Smooth muscle cell (in vitro differentiated cells): ENCODE measurements around the gene C1QL2. TPM values are rescaled to one million over a fixed set of nuclear protein-coding genes. Genes with fewer than 3 reads are reported as not detected.

ENCODE experiments used
- DNase-seq: peaks from one replicate; lab custom pipeline; 2025; ENCODE audit not compliant: unreplicated experiment; lab: John Stamatoyannopoulos, UW
- H2AFZ ChIP-seq: fragments of 200-600 bp; sonication (generic); 2 replicates; pipeline ENCODE4 v1.6.0; 2016; ENCODE audit warnings: antibody characterized with exemption, low read depth, mild to moderate bottlenecking
- H3F3A ChIP-seq: fragments of 200-600 bp; sonication (generic); 2 replicates; pipeline ENCODE4 v1.6.0; 2017; ENCODE audit warnings: antibody characterized with exemption, low read depth
- H3K27ac ChIP-seq: fragments of 200-600 bp; sonication (generic); 2 replicates; pipeline ENCODE4 v1.5.1; 2016; ENCODE audit warnings: low read depth, mild to moderate bottlenecking
- H3K27me3 ChIP-seq: fragments of 200-600 bp; sonication (generic); 2 replicates; pipeline ENCODE4 v1.6.1; 2016; ENCODE audit warnings: low read depth, mild to moderate bottlenecking
- H3K36me3 ChIP-seq: fragments of 200-600 bp; sonication (generic); 2 replicates; pipeline ENCODE4 v1.5.1; 2016; ENCODE audit warnings: low read depth
- H3K4me1 ChIP-seq: fragments of 200-600 bp; sonication (generic); 2 replicates; pipeline ENCODE4 v1.5.1; 2016; ENCODE audit warnings: low read depth
- H3K4me2 ChIP-seq: fragments of 200-600 bp; sonication (generic); 2 replicates; pipeline ENCODE4 v1.6.0; 2016; ENCODE audit warnings: mild to moderate bottlenecking
- H3K4me3 ChIP-seq: fragments of 200-600 bp; sonication (generic); 2 replicates; pipeline ENCODE4 v1.5.1; 2016; ENCODE audit warnings: mild to moderate bottlenecking
- H3K79me2 ChIP-seq: fragments of 200-600 bp; sonication (generic); 2 replicates; pipeline ENCODE4 v1.6.0; 2016; ENCODE audit warnings: low read depth, mild to moderate bottlenecking
- H3K9ac ChIP-seq: fragments of 200-600 bp; sonication (generic); 2 replicates; pipeline ENCODE4 v1.6.0; 2016; ENCODE audit warnings: low read depth
- H3K9me3 ChIP-seq: fragments of 200-600 bp; sonication (generic); replicated peaks from 2 replicates; pipeline ENCODE4 v1.5.1; 2016; ENCODE audit warnings: low read depth
- H4K20me1 ChIP-seq: fragments of 200-600 bp; sonication (generic); 2 replicates; pipeline ENCODE4 v1.6.0; 2016; ENCODE audit warnings: low read depth
- WGBS: methylation state at CpG from one replicate; pipeline ENCODE4 v1.1.7; 2016; ENCODE audit warnings: low lambda C conversion rate; 5-methylcytosine and 5-hydroxymethylcytosine counted together
- polyA plus RNA-seq: library from polyadenylated mRNA; unstranded; fragments of >200 nt; fragmentation: Nextera tagmentation; extraction: Ambion mirVana; gene quantifications from 2 replicates; pipeline ENCODE4 v1.2.1, GENCODE V29; 2016
- total RNA-seq: library from RNA; depleted of rRNA; stranded (reverse); fragments of >200 nt; gene quantifications from 2 replicates; pipeline ENCODE4 v1.2.3, GENCODE V29; 2014
- TF ChIP-seq, protein P1 (sequence below): fragments of 200-600 bp; sonication (generic); IDR thresholded peaks from 2 replicates; pipeline ENCODE4 v1.5.1; 2017; ENCODE audit warnings: borderline replicate concordance, mild to moderate bottlenecking, antibody characterized with exemption; ENCODE audit not compliant: insufficient read depth, poor library complexity, severe bottlenecking

The C1QL2 gene
- total and polyA plus RNA-seq, 2 experiments from 2014 or later = not detected

- 65% methylated on average over 11 of the region's 11 CpGs for WGBS
- H3K9me3 ChIP-seq = no peaks in the 10 kb centered on the region
- no peaks in the 10 kb centered on the region for H3F3A ChIP-seq
- H3K4me3 ChIP-seq = no peak overlapping the region
- H3K36me3 ChIP-seq = no peaks in the 10 kb centered on the region
- peaks cover 64% of the 10 kb centered on the region for H3K27me3 ChIP-seq
- TF ChIP-seq, protein P1, sequence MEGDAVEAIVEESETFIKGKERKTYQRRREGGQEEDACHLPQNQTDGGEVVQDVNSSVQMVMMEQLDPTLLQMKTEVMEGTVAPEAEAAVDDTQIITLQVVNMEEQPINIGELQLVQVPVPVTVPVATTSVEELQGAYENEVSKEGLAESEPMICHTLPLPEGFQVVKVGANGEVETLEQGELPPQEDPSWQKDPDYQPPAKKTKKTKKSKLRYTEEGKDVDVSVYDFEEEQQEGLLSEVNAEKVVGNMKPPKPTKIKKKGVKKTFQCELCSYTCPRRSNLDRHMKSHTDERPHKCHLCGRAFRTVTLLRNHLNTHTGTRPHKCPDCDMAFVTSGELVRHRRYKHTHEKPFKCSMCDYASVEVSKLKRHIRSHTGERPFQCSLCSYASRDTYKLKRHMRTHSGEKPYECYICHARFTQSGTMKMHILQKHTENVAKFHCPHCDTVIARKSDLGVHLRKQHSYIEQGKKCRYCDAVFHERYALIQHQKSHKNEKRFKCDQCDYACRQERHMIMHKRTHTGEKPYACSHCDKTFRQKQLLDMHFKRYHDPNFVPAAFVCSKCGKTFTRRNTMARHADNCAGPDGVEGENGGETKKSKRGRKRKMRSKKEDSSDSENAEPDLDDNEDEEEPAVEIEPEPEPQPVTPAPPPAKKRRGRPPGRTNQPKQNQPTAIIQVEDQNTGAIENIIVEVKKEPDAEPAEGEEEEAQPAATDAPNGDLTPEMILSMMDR = no peak
- H3K4me1 ChIP-seq = peaks cover 6% of the 10 kb centered on the region
- H2AFZ ChIP-seq = no peak overlapping the region
- H3K27ac ChIP-seq = no peak overlapping the region
- no peak overlapping the region for H3K4me2 ChIP-seq
- no peak for DNase-seq
- no peaks in the 10 kb centered on the region for H4K20me1 ChIP-seq
- H3K9ac ChIP-seq = no peak overlapping the region
- no peaks in the 10 kb centered on the region for H3K79me2 ChIP-seq
These were observed 10.5 kb downstream of the C1QL2 start for GRCh38 chr2:119147776-119148715.

GRCh38 chr2:119144806-119145205 is 13.7 kb downstream of the C1QL2 start:
- Histone ChIP-seq H4K20me1 (no peaks in the 10 kb centered on the region), H3K36me3 (no peaks in the 10 kb centered on the region), H3K4me2 (no peak overlapping the region), H3K9ac (no peak overlapping the region), H3K4me3 (no peak overlapping the region), H3K27ac (no peak overlapping the region), H3F3A (no peaks in the 10 kb centered on the region), H3K27me3 (peaks cover 48% of the 10 kb centered on the region), H2AFZ (no peak overlapping the region), H3K79me2 (no peaks in the 10 kb centered on the region), H3K4me1 (peaks cover 6% of the 10 kb centered on the region), H3K9me3 (no peaks in the 10 kb centered on the region)
- TF ChIP-seq, protein P1 = no peak
- DNase-seq = no peak
- WGBS = 92% methylated on average over 5 of the region's 5 CpGs

GRCh38 chr2:119142824-119143223 is 15.7 kb downstream of the C1QL2 start:
- no peak overlapping the region for H3K27ac ChIP-seq
- no peak overlapping the region for H2AFZ ChIP-seq
- H3F3A ChIP-seq = no peaks in the 10 kb centered on the region
- peaks cover 4% of the 10 kb centered on the region for H3K4me1 ChIP-seq
- H3K4me3 ChIP-seq = no peak overlapping the region
- no peak overlapping the region for H3K4me2 ChIP-seq
- H4K20me1 ChIP-seq = no peaks in the 10 kb centered on the region
- H3K27me3 ChIP-seq = peaks cover 38% of the 10 kb centered on the region
- 82% methylated on average over 9 of the region's 11 CpGs for WGBS
- H3K9ac ChIP-seq = no peak overlapping the region
- no peak for DNase-seq
- H3K9me3 ChIP-seq = no peaks in the 10 kb centered on the region
- H3K79me2 ChIP-seq = no peaks in the 10 kb centered on the region
- TF ChIP-seq, protein P1 = no peak
- H3K36me3 ChIP-seq = no peaks in the 10 kb centered on the region

- H3K36me3 ChIP-seq = no peaks in the 10 kb centered on the region
- 73% methylated on average over 11 of the region's 11 CpGs for WGBS
- no peak overlapping the region for H3K4me3 ChIP-seq
- H2AFZ ChIP-seq = no peak overlapping the region
- no peaks in the 10 kb centered on the region for H3K79me2 ChIP-seq
- no peak overlapping the region for H3K9ac ChIP-seq
- H3F3A ChIP-seq = no peaks in the 10 kb centered on the region
- H3K4me1 ChIP-seq = no peaks in the 10 kb centered on the region
- peaks cover 16% of the 10 kb centered on the region for H3K27me3 ChIP-seq
- DNase-seq = no peak
- TF ChIP-seq, protein P1 = no peak
- H4K20me1 ChIP-seq = no peaks in the 10 kb centered on the region
- no peak overlapping the region for H3K27ac ChIP-seq
- no peaks in the 10 kb centered on the region for H3K9me3 ChIP-seq
- H3K4me2 ChIP-seq = no peak overlapping the region
These were observed 21.0 kb downstream of the C1QL2 start for GRCh38 chr2:119137502-119137901.
